Kidney glomerular epithelial cell (primary cell): ENCODE results near the gene TAPBP.
"Not testable (repeated sequence)": the region's sequence is repeated elsewhere in the genome, so short reads cannot be mapped to it uniquely, and the experiment has no call there.

Experiments
- DNase-seq: peaks from one replicate; lab custom pipeline; 2025; lab: John Stamatoyannopoulos, UW

Gene TAPBP

GRCh38 chr6:33313709-33314514 is at the start of gene TAPBP:
Gene TAPBP (minus strand): TSS chr6:33314078. CDS start chr6:33314041, 37 bp downstream.
- DNase-seq = peak; percentile 59

GRCh38 chr6:33363486-33363885 is 49.6 kb upstream of the TAPBP start:
- DNase-seq = not testable (repeated sequence)

- no peak for DNase-seq
Measured at GRCh38 chr6:33359331-33359730, 45.5 kb upstream of the TAPBP start.

GRCh38 chr6:33357160-33357871 is 43.4 kb upstream of the TAPBP start:
- not testable (repeated sequence) for DNase-seq

- no peak for DNase-seq
Measured at GRCh38 chr6:33356295-33356694, 42.4 kb upstream of the TAPBP start.

GRCh38 chr6:33355860-33356259 is 42.0 kb upstream of the TAPBP start:
- not testable (repeated sequence) for DNase-seq

GRCh38 chr6:33347816-33348215 is 33.9 kb upstream of the TAPBP start:
- no peak for DNase-seq

GRCh38 chr6:33346972-33347371 is 33.1 kb upstream of the TAPBP start:
- DNase-seq = not testable (repeated sequence)

GRCh38 chr6:33344701-33345697 is 31.1 kb upstream of the TAPBP start:
- peak; percentile 53 for DNase-seq

GRCh38 chr6:33343953-33344611 is 30.2 kb upstream of the TAPBP start:
- no peak for DNase-seq

- DNase-seq = not testable (repeated sequence)
Measured at GRCh38 chr6:33343606-33343952, 29.7 kb upstream of the TAPBP start.

GRCh38 chr6:33339193-33339592 is 25.3 kb upstream of the TAPBP start:
- no peak for DNase-seq

- no peak for DNase-seq
Measured at GRCh38 chr6:33336495-33336894, 22.6 kb upstream of the TAPBP start.

GRCh38 chr6:33335916-33336315 is 22.0 kb upstream of the TAPBP start:
- no peak for DNase-seq

- no peak for DNase-seq
Measured at GRCh38 chr6:33333666-33334065, 19.8 kb upstream of the TAPBP start.

GRCh38 chr6:33330736-33331135 is 16.9 kb upstream of the TAPBP start:
- no peak for DNase-seq

GRCh38 chr6:33329058-33329457 is 15.2 kb upstream of the TAPBP start:
- no peak for DNase-seq

GRCh38 chr6:33324125-33324524 is 10.2 kb upstream of the TAPBP start:
- DNase-seq = no peak

GRCh38 chr6:33323623-33323948 is 9.7 kb upstream of the TAPBP start:
- no peak for DNase-seq

- no peak for DNase-seq
Measured at GRCh38 chr6:33321227-33321626, 7.3 kb upstream of the TAPBP start.

- peak; percentile 69 for DNase-seq
Measured at GRCh38 chr6:33320315-33321181, 6.7 kb upstream of the TAPBP start.
